SK-N-SH treated with all-trans-retinoic acid at 6 μM for 48 hours (cell line): Measurements from ENCODE around the gene RBM28.
A peak's percentile ranks its signal among the peaks of the same experiment; 100 is the strongest.

Experiments
- ATAC-seq: fragments of 200-7000 bp; cut with Tn5 transposase; 3 replicates; pipeline ENCODE4 v1.9.1; 2020; ENCODE audit warnings: mild to moderate bottlenecking, moderate library complexity
- ARNTL ChIP-seq: fragments of 450-650 bp; formaldehyde crosslinking; IDR thresholded peaks from 2 replicates; pipeline ENCODE4 v1.5.0; 2020; ENCODE audit warnings: low read depth, mild to moderate bottlenecking, moderate library complexity, borderline replicate concordance
- BACH2 ChIP-seq: fragments of 250-450 bp; sonication (Bioruptor Pico); IDR thresholded peaks from 2 replicates; pipeline ENCODE4 v1.9.0; 2021; ENCODE audit warnings: mild to moderate bottlenecking, borderline replicate concordance
- CREB5 ChIP-seq: fragments of 250-450 bp; sonication (Bioruptor Pico); IDR thresholded peaks from 2 replicates; pipeline ENCODE4 v1.5.1; 2020; ENCODE audit warnings: low read depth, mild to moderate bottlenecking, moderate library complexity
- CSDC2 ChIP-seq: fragments of 250-450 bp; sonication (Bioruptor Pico); IDR thresholded peaks from 2 replicates; pipeline ENCODE4 v1.5.0; 2020; ENCODE audit warnings: mild to moderate bottlenecking, moderate library complexity
- CSRNP3 ChIP-seq: fragments of 250-450 bp; sonication (Bioruptor Pico); IDR thresholded peaks from 2 replicates; pipeline ENCODE4 v1.5.1; 2021; ENCODE audit warnings: mild to moderate bottlenecking, moderate library complexity
- ESRRG ChIP-seq: fragments of 250-450 bp; sonication (Bioruptor Pico); IDR thresholded peaks from 2 replicates; pipeline ENCODE4 v1.6.1; 2021; ENCODE audit warnings: mild to moderate bottlenecking
- GLIS3 ChIP-seq: fragments of 250-450 bp; sonication (Bioruptor Pico); IDR thresholded peaks from 2 replicates; pipeline ENCODE4 v1.5.0; 2020; ENCODE audit warnings: mild to moderate bottlenecking, moderate library complexity
- ISL1 ChIP-seq: fragments of 250-450 bp; sonication (Bioruptor Pico); IDR thresholded peaks from 2 replicates; pipeline ENCODE4 v2.1.2; 2022; ENCODE audit warnings: mild to moderate bottlenecking, moderate library complexity
- OSR1 ChIP-seq: fragments of 250-450 bp; sonication (Bioruptor Pico); IDR thresholded peaks from 2 replicates; pipeline ENCODE4 v1.8.0; 2022; ENCODE audit warnings: moderate library complexity, mild to moderate bottlenecking, inconsistent platforms
- PATZ1 ChIP-seq: fragments of 250-450 bp; sonication (Bioruptor Pico); IDR thresholded peaks from 2 replicates; pipeline ENCODE4 v1.8.0; 2020; ENCODE audit warnings: mild to moderate bottlenecking, moderate library complexity, borderline replicate concordance
- POU6F1 ChIP-seq: fragments of 250-450 bp; sonication (Bioruptor Pico); IDR thresholded peaks from 2 replicates; pipeline ENCODE4 v1.8.0; 2021; ENCODE audit warnings: low read depth, mild to moderate bottlenecking, moderate library complexity, borderline replicate concordance
- PPARA ChIP-seq: fragments of 250-450 bp; sonication (Bioruptor Pico); IDR thresholded peaks from 2 replicates; pipeline ENCODE4 v1.5.0; 2020; ENCODE audit warnings: mild to moderate bottlenecking, borderline replicate concordance
- RARB ChIP-seq: fragments of 250-450 bp; sonication (Bioruptor Pico); IDR thresholded peaks from 2 replicates; pipeline ENCODE4 v1.8.0; 2021; ENCODE audit warnings: mild to moderate bottlenecking, moderate library complexity
- SNAI2 ChIP-seq: fragments of 250-450 bp; sonication (Bioruptor Pico); IDR thresholded peaks from 2 replicates; pipeline ENCODE4 v1.5.0; 2020; ENCODE audit warnings: mild to moderate bottlenecking, moderate library complexity
- TCF4 ChIP-seq: fragments of 250-450 bp; sonication (Bioruptor Pico); IDR thresholded peaks from 2 replicates; pipeline ENCODE4 v1.8.0; 2021; ENCODE audit warnings: mild to moderate bottlenecking, moderate library complexity, borderline replicate concordance
- TOX ChIP-seq: fragments of 250-450 bp; sonication (Bioruptor Pico); IDR thresholded peaks from 2 replicates; pipeline ENCODE4 v1.8.0; 2021; ENCODE audit warnings: mild to moderate bottlenecking, moderate library complexity, borderline replicate concordance
- TSHZ2 ChIP-seq: fragments of 250-450 bp; sonication (Bioruptor Pico); IDR thresholded peaks from 2 replicates; pipeline ENCODE4 v1.5.0; 2020; ENCODE audit warnings: mild to moderate bottlenecking, moderate library complexity
- ZC3H10 ChIP-seq: fragments of 250-450 bp; sonication (Bioruptor Pico); IDR thresholded peaks from 2 replicates; pipeline ENCODE4 v1.5.1; 2021; ENCODE audit warnings: mild to moderate bottlenecking, moderate library complexity
- ZFP3 ChIP-seq: fragments of 250-450 bp; sonication (Bioruptor Pico); IDR thresholded peaks from 2 replicates; pipeline ENCODE4 v1.5.0; 2020; ENCODE audit warnings: mild to moderate bottlenecking, moderate library complexity
- ZFP30 ChIP-seq: fragments of 450-650 bp; formaldehyde crosslinking; IDR thresholded peaks from 2 replicates; pipeline ENCODE4 v1.5.0; 2022; ENCODE audit warnings: mild to moderate bottlenecking, moderate library complexity
- ZNF565 ChIP-seq: fragments of 450-650 bp; formaldehyde crosslinking; conservative IDR thresholded peaks from 2 replicates; pipeline ENCODE4 v1.5.0; 2020; ENCODE audit warnings: low read depth, mild to moderate bottlenecking, moderate library complexity
- ZNF70 ChIP-seq: fragments of 450-650 bp; formaldehyde crosslinking; IDR thresholded peaks from 2 replicates; pipeline ENCODE4 v1.5.0; 2020; ENCODE audit warnings: mild to moderate bottlenecking, moderate library complexity
- ZNF8 ChIP-seq: fragments of 450-650 bp; formaldehyde crosslinking; IDR thresholded peaks from 2 replicates; pipeline ENCODE4 v1.5.0; 2020; ENCODE audit warnings: mild to moderate bottlenecking, moderate library complexity

RBM28 gene

GRCh38 chr7:128390871-128391565 is 47.3 kb upstream of the RBM28 start:
- no peak for ATAC-seq
- TF ChIP-seq POU6F1 (CRISPR knock-in tag), result no peak
- no peak for TF ChIP-seq ZC3H10
- TF ChIP-seq ARNTL (CRISPR knock-in tag), result no peak
- TF ChIP-seq CREB5, result no peak
- TF ChIP-seq TOX (CRISPR knock-in tag), result no peak
- TF ChIP-seq CSDC2 (CRISPR knock-in tag), result no peak
- no peak for TF ChIP-seq ISL1 (CRISPR knock-in tag)
- TF ChIP-seq ZFP3 (CRISPR knock-in tag), result no peak
- TF ChIP-seq GLIS3 (CRISPR knock-in tag), result no peak
- TF ChIP-seq CSRNP3 (CRISPR knock-in tag), result no peak
- TF ChIP-seq RARB, result no peak
- no peak for TF ChIP-seq ZFP30 (CRISPR knock-in tag)
- TF ChIP-seq SNAI2 (CRISPR knock-in tag), result no peak
- no peak for TF ChIP-seq TCF4 (CRISPR knock-in tag)
- TF ChIP-seq ZNF70 (CRISPR knock-in tag), result no peak
- TF ChIP-seq PPARA, result no peak

GRCh38 chr7:128389618-128390329 is 46.1 kb upstream of the RBM28 start:
- ATAC-seq, result no peak; the same call in 2 of the 3 replicates
- no peak for TF ChIP-seq PPARA
- no peak for TF ChIP-seq ZFP3 (CRISPR knock-in tag)
- TF ChIP-seq OSR1 (CRISPR knock-in tag), result no peak
- no peak for TF ChIP-seq BACH2
- TF ChIP-seq RARB, result no peak
- TF ChIP-seq TOX (CRISPR knock-in tag), result no peak
- TF ChIP-seq POU6F1 (CRISPR knock-in tag), result no peak

- peak; percentile 4; the same call in 1 of the 3 replicates for ATAC-seq
- TF ChIP-seq ZFP30 (CRISPR knock-in tag) (no peak), ZNF8 (CRISPR knock-in tag) (no peak), RARB (no peak), TSHZ2 (CRISPR knock-in tag) (no peak), OSR1 (CRISPR knock-in tag) (no peak), TCF4 (CRISPR knock-in tag) (no peak), PATZ1 (CRISPR knock-in tag) (no peak), ZFP3 (CRISPR knock-in tag) (no peak), ESRRG (no peak), ZNF565 (no peak), ISL1 (CRISPR knock-in tag) (no peak), SNAI2 (CRISPR knock-in tag) (no peak), POU6F1 (CRISPR knock-in tag) (no peak), PPARA (no peak), ZNF70 (CRISPR knock-in tag) (no peak), GLIS3 (CRISPR knock-in tag) (no peak), BACH2 (no peak)
Observed at GRCh38 chr7:128389085-128389617, 45.4 kb upstream of the RBM28 start.
